SK-N-SH (cell line): ENCODE results near the gene TANC2. TPM values are rescaled to one million over a fixed set of nuclear protein-coding genes. Genes with fewer than 3 reads are reported as not detected.

ENCODE experiments used
- CTCF ChIA-PET: fragments of 300-600, 350-600 bp; formaldehyde crosslinking; extraction: SDS; loops from one replicate; lab custom pipeline; 2021; lab: Yijun Ruan, JAX
- POLR2A ChIA-PET: fragments of 350-600 bp; sonication (Branson Sonifier 250); formaldehyde crosslinking; extraction: SDS; loops from one replicate; lab custom pipeline; 2020; ENCODE audit warnings: antibody characterized with exemption, inconsistent platforms; lab: Yijun Ruan, JAX
- DNase-seq: peaks from one replicate; pipeline ENCODE4 v3.0.0; 2012
- H2AFZ ChIP-seq: fragments of 200-600 bp; sonication (generic); 2 replicates; pipeline ENCODE4 v1.8.1; 2016; ENCODE audit warnings: antibody characterized with exemption, mild to moderate bottlenecking, low read depth
- H3F3A ChIP-seq: fragments of 200-600 bp; sonication (generic); replicated peaks from 2 replicates; pipeline ENCODE3; 2016; ENCODE audit warnings: antibody characterized with exemption, mild to moderate bottlenecking; ENCODE audit not compliant: insufficient read depth
- H3K27ac ChIP-seq, 2 experiments: fragments of 200-500 bp in 1 of 2; fragments of 200-600 bp in 1 of 2; sonication (Bioruptor generic) in 1 of 2; sonication (generic), shearing (Covaris generic) in 1 of 2; 2 replicates each; pipeline versions ENCODE4 v1.5.1 to v1.6.1; 2014 to 2016; ENCODE audit warnings: low read depth in 2 of 2, inconsistent platforms in 1 of 2, low read length in 1 of 2, mild to moderate bottlenecking in 1 of 2, mixed read lengths in 1 of 2
- H3K27me3 ChIP-seq: fragments of 200-600 bp; sonication (generic), shearing (Covaris generic); 2 replicates; pipeline ENCODE4 v1.6.1; 2016; ENCODE audit warnings: mixed run types; ENCODE audit not compliant: insufficient read depth
- H3K36me3 ChIP-seq, 2 experiments: fragments of 200-500 bp in 1 of 2; fragments of 200-600 bp in 1 of 2; sonication (Bioruptor generic) in 1 of 2; sonication (generic) in 1 of 2; replicated peaks in 1 of 2; 2 replicates each; pipeline versions ENCODE3 to v1.5.1; 2014 to 2016; ENCODE audit warnings: low read length in 1 of 2, mild to moderate bottlenecking in 1 of 2; ENCODE audit not compliant: insufficient read depth in 2 of 2, control insufficient read depth in 1 of 2
- H3K4me1 ChIP-seq, 2 experiments: fragments of 200-500 bp in 1 of 2; fragments of 200-600 bp in 1 of 2; sonication (Bioruptor generic) in 1 of 2; sonication (generic), shearing (Covaris generic) in 1 of 2; 2 replicates each; pipeline versions ENCODE4 v1.5.1 to v1.6.1; 2014 to 2016; ENCODE audit warnings: low read depth in 1 of 2, low read length in 1 of 2, mixed run types in 1 of 2; ENCODE audit not compliant: insufficient read depth in 2 of 2, control insufficient read depth in 1 of 2
- H3K4me2 ChIP-seq: fragments of 200-600 bp; sonication (generic), shearing (Covaris generic); 2 replicates; pipeline ENCODE4 v1.6.1; 2017; ENCODE audit warnings: mixed run types
- H3K4me3 ChIP-seq, 2 experiments: fragments of 200-500 bp in 1 of 2; fragments of 200-600 bp in 1 of 2; sonication (Bioruptor generic) in 1 of 2; sonication (generic), shearing (Covaris generic) in 1 of 2; 2 replicates each; pipeline versions ENCODE4 v1.5.1 to v1.8.1; 2014 to 2016; ENCODE audit warnings: low read depth in 2 of 2, inconsistent platforms in 1 of 2, low read length in 1 of 2, mild to moderate bottlenecking in 1 of 2, mixed read lengths in 1 of 2, moderate library complexity in 1 of 2
- H3K79me2 ChIP-seq: fragments of 200-600 bp; sonication (generic); 2 replicates; pipeline ENCODE4 v1.8.1; 2017; ENCODE audit warnings: mild to moderate bottlenecking; ENCODE audit not compliant: insufficient read depth
- H3K9ac ChIP-seq: fragments of 200-600 bp; sonication (generic); 2 replicates; pipeline ENCODE4 v1.6.1; 2017; ENCODE audit warnings: mixed run types
- H3K9me2 ChIP-seq: fragments of 200-600 bp; sonication (generic); 2 replicates; pipeline ENCODE4 v1.6.1; 2017; ENCODE audit warnings: mixed run types
- H3K9me3 ChIP-seq: fragments of 200-600 bp; sonication (generic); 2 replicates; pipeline ENCODE4 v1.6.1; 2017; ENCODE audit warnings: mixed run types, mild to moderate bottlenecking, moderate library complexity
- H4K20me1 ChIP-seq: fragments of 200-600 bp; sonication (generic); 2 replicates; pipeline ENCODE4 v1.6.1; 2017; ENCODE audit warnings: mild to moderate bottlenecking, mixed run types; ENCODE audit not compliant: insufficient read depth
- CHD2 ChIP-seq: fragments of 150-350 bp; IDR thresholded peaks from 2 replicates; pipeline ENCODE4 v1.6.1; 2018; ENCODE audit warnings: low read length; ENCODE audit not compliant: partially characterized antibody
- EP300 ChIP-seq, 2 experiments: IDR thresholded peaks; 2 replicates each; pipeline versions ENCODE4 v1.4.0 to v1.6.1; 2012; ENCODE audit warnings: borderline replicate concordance in 1 of 2, low read depth in 1 of 2, low read length in 1 of 2
- FOXJ3 ChIP-seq: sonication (generic); formaldehyde crosslinking; IDR thresholded peaks from 2 replicates; pipeline ENCODE4 v1.5.1; 2020; ENCODE audit warnings: mild to moderate bottlenecking, missing genetic modification reagents
- FOXM1 ChIP-seq: IDR thresholded peaks from 2 replicates; pipeline ENCODE4 v1.4.0; 2012; ENCODE audit warnings: low read depth, mild to moderate bottlenecking
- MXI1 ChIP-seq: IDR thresholded peaks from 2 replicates; pipeline ENCODE4 v1.6.1; 2012; ENCODE audit warnings: mild to moderate bottlenecking, low read depth, low read length, improper control_type of control experiment
- NRF1 ChIP-seq: IDR thresholded peaks from 2 replicates; pipeline ENCODE4 v1.6.1; 2012; ENCODE audit warnings: low read depth, mild to moderate bottlenecking, low read length
- POLR2AphosphoS5 ChIP-seq: IDR thresholded peaks from 2 replicates; pipeline ENCODE4 v1.6.1; 2012; ENCODE audit warnings: low read depth, low read length
- RAD21 ChIP-seq: IDR thresholded peaks from 2 replicates; pipeline ENCODE4 v1.6.1; 2012; ENCODE audit warnings: mild to moderate bottlenecking, low read length
- RFX5 ChIP-seq: IDR thresholded peaks from 2 replicates; pipeline ENCODE4 v1.6.1; 2012; ENCODE audit warnings: mild to moderate bottlenecking, improper control_type of control experiment, low read length
- SIN3A ChIP-seq: IDR thresholded peaks from 2 replicates; pipeline ENCODE4 v1.6.1; 2012; ENCODE audit warnings: low read depth, mild to moderate bottlenecking, low read length, moderate library complexity, borderline replicate concordance
- SMC3 ChIP-seq: IDR thresholded peaks from 2 replicates; pipeline ENCODE4 v1.6.1; 2012; ENCODE audit warnings: low read depth, low read length, improper control_type of control experiment
- TAF1 ChIP-seq: IDR thresholded peaks from 2 replicates; pipeline ENCODE4 v1.6.1; 2012; ENCODE audit warnings: low read depth, mild to moderate bottlenecking, low read length, moderate library complexity, borderline replicate concordance
- ZBTB33 ChIP-seq: IDR thresholded peaks from 2 replicates; pipeline ENCODE4 v1.4.0; 2012; ENCODE audit warnings: low read depth, borderline replicate concordance
- WGBS: methylation state at CpG from one replicate; pipeline ENCODE4 v1.1.6; 2017; ENCODE audit warnings: low lambda C conversion rate; 5-methylcytosine and 5-hydroxymethylcytosine counted together
- polyA plus RNA-seq, 3 experiments: library from polyadenylated mRNA; depleted of rRNA; stranded (reverse); fragments of >200 nt; gene quantifications; 2 replicates each; pipeline ENCODE4 v1.2.3, GENCODE V29; 2012
- TF ChIP-seq, protein P1 (sequence below): fragments of 200-600 bp; sonication (generic); IDR thresholded peaks from 2 replicates; pipeline ENCODE4 v1.6.1; 2017; ENCODE audit warnings: antibody characterized with exemption, mild to moderate bottlenecking, moderate library complexity

TANC2 gene
- polyA plus RNA-seq, 1 of the 3 experiments (the other 2 are of a cell fraction) = 23.0 TPM

DNA sequence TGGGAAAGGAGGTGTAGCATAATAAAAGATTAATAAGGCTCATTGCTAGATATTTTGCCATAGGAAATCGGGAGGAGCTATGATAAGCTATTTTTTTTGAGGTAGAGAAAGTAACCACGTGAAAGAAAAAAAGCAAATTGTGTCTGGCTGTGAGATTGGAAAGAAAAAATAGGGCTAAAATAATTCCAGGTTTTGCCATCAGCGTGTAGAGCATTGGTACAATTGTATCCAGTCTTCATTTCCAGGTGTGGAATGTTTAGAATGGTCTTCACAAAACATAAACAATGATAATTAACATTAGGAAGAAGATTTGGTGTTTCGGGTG lies 1.1 kb downstream of the TANC2 start:
- Histone ChIP-seq H3K9ac (peak overlapping the region; percentile 80), H3K27me3 (no peaks in the 10 kb centered on the region), H3F3A (peaks cover 16% of the 10 kb centered on the region), H3K27ac (peak overlapping the region; percentile 51 to 92), H3K4me3 (peak overlapping the region; percentile 77 to 90), H3K4me1 (peaks cover 4 to 32% of the 10 kb centered on the region in 2 experiments; a peak in 3 of 4 replicates), H3K9me3 (no peaks in the 10 kb centered on the region), H2AFZ (0 out of 2 replicates have a peak overlapping the region, but pooled peaks have one; percentile 19), H3K36me3 (peaks cover 2 to 4% of the 10 kb centered on the region in 2 experiments), H3K4me2 (peak overlapping the region; percentile 76), H3K79me2 (peaks cover 57% of the 10 kb centered on the region), H3K9me2 (no peaks in the 10 kb centered on the region), H4K20me1 (peaks cover 20% of the 10 kb centered on the region)
- 2% methylated on average over 4 of the region's 4 CpGs for WGBS
- no peak for DNase-seq
- CTCF ChIA-PET = interaction anchor here (0.6 to 5.1 kb wide), 12 partner anchors 10 to 645 kb away, joined by 3 to 61 read pairs (median 5); no protein-coding TSS in a partner anchor
- POLR2A ChIA-PET = interaction anchor here (0.6 kb wide), 2 partner anchors 43 to 76 kb away, joined by 3 read pairs; no protein-coding TSS in a partner anchor
- TF ChIP-seq EP300 (IDR thresholded peaks at IDR 0.05; ENCODE audit: borderline replicate concordance in 1 of 2, low read depth in 1 of 2, low read length in 1 of 2) = no peak
- TF ChIP-seq RAD21 = no peak
- no peak for TF ChIP-seq CHD2
- TF ChIP-seq RFX5 = no peak
- no peak for TF ChIP-seq NRF1
- TF ChIP-seq FOXJ3 (CRISPR knock-in tag) = no peak
- no peak for TF ChIP-seq ZBTB33
- TF ChIP-seq SIN3A = no peak
- TF ChIP-seq SMC3 = no peak
- TF ChIP-seq, protein P1, sequence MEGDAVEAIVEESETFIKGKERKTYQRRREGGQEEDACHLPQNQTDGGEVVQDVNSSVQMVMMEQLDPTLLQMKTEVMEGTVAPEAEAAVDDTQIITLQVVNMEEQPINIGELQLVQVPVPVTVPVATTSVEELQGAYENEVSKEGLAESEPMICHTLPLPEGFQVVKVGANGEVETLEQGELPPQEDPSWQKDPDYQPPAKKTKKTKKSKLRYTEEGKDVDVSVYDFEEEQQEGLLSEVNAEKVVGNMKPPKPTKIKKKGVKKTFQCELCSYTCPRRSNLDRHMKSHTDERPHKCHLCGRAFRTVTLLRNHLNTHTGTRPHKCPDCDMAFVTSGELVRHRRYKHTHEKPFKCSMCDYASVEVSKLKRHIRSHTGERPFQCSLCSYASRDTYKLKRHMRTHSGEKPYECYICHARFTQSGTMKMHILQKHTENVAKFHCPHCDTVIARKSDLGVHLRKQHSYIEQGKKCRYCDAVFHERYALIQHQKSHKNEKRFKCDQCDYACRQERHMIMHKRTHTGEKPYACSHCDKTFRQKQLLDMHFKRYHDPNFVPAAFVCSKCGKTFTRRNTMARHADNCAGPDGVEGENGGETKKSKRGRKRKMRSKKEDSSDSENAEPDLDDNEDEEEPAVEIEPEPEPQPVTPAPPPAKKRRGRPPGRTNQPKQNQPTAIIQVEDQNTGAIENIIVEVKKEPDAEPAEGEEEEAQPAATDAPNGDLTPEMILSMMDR = no peak
- TF ChIP-seq MXI1 = no peak; the same call in 1 of the 2 replicates
- TF ChIP-seq TAF1 = no peak
- TF ChIP-seq FOXM1 = no peak
- no peak for TF ChIP-seq POLR2AphosphoS5
